Common myeloid progenitor, CD34-positive (primary cell): ENCODE data around the gene PPP1R3D.

Experiments used
- CTCF ChIA-PET: fragments of 350-600 bp; sonication (Branson Sonifier 250); formaldehyde crosslinking; loops from one replicate; lab custom pipeline; 2021; ENCODE audit warnings: antibody characterized with exemption; lab: Charles Lee
- POLR2A ChIA-PET: fragments of 350-600 bp; sonication (Branson Sonifier 250); formaldehyde crosslinking; loops from one replicate; lab custom pipeline; 2021; ENCODE audit warnings: antibody characterized with exemption; lab: Charles Lee
- DNase-seq, 3 donors: peaks; one replicate each; pipeline versions ENCODE4 v3.0.0 to v3.0.0-alpha.2; 2013
- H3K27ac ChIP-seq, 2 experiments: 1 replicate in 1 of 2; 2 replicates in 1 of 2; pipeline ENCODE4 v1.7.0; 2013; ENCODE audit warnings: inconsistent platforms in 2 of 2, low read length in 2 of 2, mild to moderate bottlenecking in 2 of 2, low read depth in 1 of 2, moderate library complexity in 1 of 2; ENCODE audit not compliant: severe bottlenecking in 2 of 2, insufficient read depth in 1 of 2, poor library complexity in 1 of 2
- H3K27me3 ChIP-seq, 5 experiments: replicated peaks in 2 of 5; 1 replicate in 3 of 5; 2 replicates in 2 of 5; pipeline versions ENCODE4 v1.6.1 to v1.7.0; 2013; ENCODE audit warnings: low read length in 4 of 5, mild to moderate bottlenecking in 2 of 5, moderate library complexity in 2 of 5, inconsistent platforms in 1 of 5; ENCODE audit not compliant: insufficient read depth in 5 of 5, control insufficient read depth in 4 of 5
- H3K36me3 ChIP-seq, 4 experiments: 1 replicate in 2 of 4; 2 replicates in 2 of 4; pipeline versions ENCODE4 v1.6.1 to v1.7.0; 2013; ENCODE audit warnings: low read length in 3 of 4, control low read depth in 1 of 4, mild to moderate bottlenecking in 1 of 4; ENCODE audit not compliant: control insufficient read depth in 4 of 4, insufficient read depth in 4 of 4
- H3K4me1 ChIP-seq, 4 experiments: 1 replicate in 3 of 4; 2 replicates in 1 of 4; pipeline versions ENCODE4 v1.6.1 to v1.7.1; 2013; ENCODE audit warnings: low read length in 3 of 4, mild to moderate bottlenecking in 3 of 4, control low read depth in 1 of 4, inconsistent platforms in 1 of 4, moderate library complexity in 1 of 4; ENCODE audit not compliant: control insufficient read depth in 4 of 4, insufficient read depth in 4 of 4; ENCODE audit errors: control extremely low read depth in 1 of 4
- H3K4me3 ChIP-seq, 7 experiments: 1 replicate in 4 of 7; 2 replicates in 3 of 7; pipeline versions ENCODE4 v1.5.1 to v1.7.0; 2013; ENCODE audit warnings: mild to moderate bottlenecking in 7 of 7, low read length in 6 of 7, moderate library complexity in 6 of 7, inconsistent platforms in 2 of 7, low read depth in 2 of 7, control low read depth in 1 of 7; ENCODE audit not compliant: insufficient read depth in 4 of 7, control insufficient read depth in 1 of 7; ENCODE audit errors: extremely low read depth in 1 of 7
- H3K9me3 ChIP-seq, 5 experiments: 1 replicate in 4 of 5; 2 replicates in 1 of 5; pipeline versions ENCODE4 v1.6.1 to v1.7.1; 2013; ENCODE audit warnings: low read length in 4 of 5, mild to moderate bottlenecking in 2 of 5, inconsistent platforms in 1 of 5, low read depth in 1 of 5, moderate library complexity in 1 of 5; ENCODE audit not compliant: control insufficient read depth in 4 of 5, insufficient read depth in 2 of 5; ENCODE audit errors: control extremely low read depth in 1 of 5
- WGBS: methylation state at CpG from one replicate; pipeline ENCODE4 v1.1.5; 2013; ENCODE audit not compliant: insufficient coverage; 5-methylcytosine and 5-hydroxymethylcytosine counted together

PPP1R3D gene

DNA sequence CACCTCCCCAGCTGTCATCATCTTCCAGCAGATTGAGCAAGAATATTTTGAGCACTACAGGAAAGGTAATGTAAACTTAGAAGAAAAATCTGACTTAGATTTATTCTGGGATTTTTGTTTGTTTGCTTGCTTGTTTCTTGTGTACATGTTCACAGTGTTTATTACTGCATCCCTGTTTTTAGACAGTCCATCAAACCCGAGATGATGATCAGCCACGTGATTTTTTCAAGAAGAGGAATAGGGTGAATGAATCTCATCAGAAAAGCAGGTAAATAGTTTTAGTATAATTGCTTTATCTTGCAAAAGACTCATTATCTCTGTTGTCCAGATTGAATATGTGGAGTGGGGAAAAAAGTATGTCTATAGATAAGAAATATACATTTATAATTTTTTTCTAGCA, 2.1 kb upstream of the PPP1R3D start:
- CTCF ChIA-PET: no interaction called here
- Histone ChIP-seq H3K4me1 (peaks cover 8 to 44% (median 32%) of the 10 kb centered on the region in 4 experiments), H3K9me3 (no peaks in the 10 kb centered on the region), H3K27ac (no peak overlapping the region), H3K27me3 (no peaks in the 10 kb centered on the region), H3K4me3 (no peak overlapping the region), H3K36me3 (peaks cover 2 to 22% (median 15%) of the 10 kb centered on the region in 4 experiments)
- WGBS: no CpG with 5 or more reads among the region's 2 CpGs
- DNase-seq: no peak
- POLR2A ChIA-PET: no interaction called here

DNA sequence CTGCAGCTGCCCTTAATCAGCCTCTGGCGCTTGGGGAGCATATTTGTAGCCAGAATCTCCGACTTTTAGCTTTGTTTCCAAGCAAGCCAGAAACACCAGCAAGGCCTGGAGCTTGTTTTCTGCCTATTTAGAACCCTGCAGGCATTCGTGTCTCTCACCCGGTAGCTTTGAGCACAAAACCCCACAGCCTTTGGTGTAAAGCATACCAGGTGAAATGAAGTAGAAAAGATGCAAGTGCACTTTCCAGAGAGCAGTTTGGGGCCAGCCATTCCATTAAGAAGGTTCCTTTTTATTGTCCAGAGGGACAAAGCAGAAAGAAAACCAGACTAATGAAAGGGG, 820 bp upstream of the PPP1R3D start:
- CTCF ChIA-PET: interaction anchor here (1.0 to 3.7 kb wide), 5 partner anchors 9 to 116 kb away, joined by 3 to 20 read pairs (median 6); no protein-coding TSS in a partner anchor
- Histone ChIP-seq H3K4me3 (peak overlapping the region; percentile 75 to 95 (median 85)), H3K27me3 (no peaks in the 10 kb centered on the region), H3K4me1 (peaks cover 8 to 44% (median 34%) of the 10 kb centered on the region in 4 experiments), H3K9me3 (no peaks in the 10 kb centered on the region), H3K36me3 (peaks cover 0 to 22% (median 13%) of the 10 kb centered on the region in 4 experiments), H3K27ac (peak overlapping the region; percentile 66 to 84)
- 0% methylated on average over 4 of the region's 4 CpGs for WGBS
- no peak for DNase-seq
- POLR2A ChIA-PET: interaction anchor here (0.5 to 1.3 kb wide), 4 partner anchors 105 to 196 kb away, joined by 3 to 4 read pairs (median 3); no protein-coding TSS in a partner anchor

DNA sequence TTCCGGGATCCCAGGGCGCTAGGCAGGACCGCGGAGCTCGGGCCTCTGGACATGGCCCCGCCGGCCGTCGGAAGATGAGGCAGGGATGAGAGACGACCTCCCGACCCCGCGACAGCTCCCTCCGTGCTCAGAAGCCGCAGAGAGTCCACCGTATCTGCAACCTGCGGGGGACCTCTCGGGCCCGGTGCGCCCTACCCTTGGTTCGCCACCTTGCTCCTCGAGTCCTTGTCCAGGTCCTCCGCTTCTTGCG, 301 bp downstream of the PPP1R3D start:
- H3K4me1 ChIP-seq: peaks cover 8 to 43% (median 34%) of the 10 kb centered on the region in 4 experiments
- CTCF ChIA-PET: interaction anchor here (0.6 to 3.7 kb wide), 6 partner anchors 10 to 507 kb away, joined by 3 to 20 read pairs (median 6); no protein-coding TSS in a partner anchor
- no peak for DNase-seq
- WGBS: 0% methylated on average over 19 of the region's 24 CpGs
- no peaks in the 10 kb centered on the region for H3K9me3 ChIP-seq
- peak overlapping the region; percentile 15 to 84 for H3K27ac ChIP-seq
- H3K4me3 ChIP-seq: peak overlapping the region; percentile 75 to 95 (median 85)
- H3K27me3 ChIP-seq: no peaks in the 10 kb centered on the region
- peaks cover 0 to 19% (median 11%) of the 10 kb centered on the region in 4 experiments for H3K36me3 ChIP-seq
- POLR2A ChIA-PET: interaction anchor here (0.9 to 1.3 kb wide), 3 partner anchors 9 to 273 kb away, joined by 3 read pairs; no protein-coding TSS in a partner anchor

DNA sequence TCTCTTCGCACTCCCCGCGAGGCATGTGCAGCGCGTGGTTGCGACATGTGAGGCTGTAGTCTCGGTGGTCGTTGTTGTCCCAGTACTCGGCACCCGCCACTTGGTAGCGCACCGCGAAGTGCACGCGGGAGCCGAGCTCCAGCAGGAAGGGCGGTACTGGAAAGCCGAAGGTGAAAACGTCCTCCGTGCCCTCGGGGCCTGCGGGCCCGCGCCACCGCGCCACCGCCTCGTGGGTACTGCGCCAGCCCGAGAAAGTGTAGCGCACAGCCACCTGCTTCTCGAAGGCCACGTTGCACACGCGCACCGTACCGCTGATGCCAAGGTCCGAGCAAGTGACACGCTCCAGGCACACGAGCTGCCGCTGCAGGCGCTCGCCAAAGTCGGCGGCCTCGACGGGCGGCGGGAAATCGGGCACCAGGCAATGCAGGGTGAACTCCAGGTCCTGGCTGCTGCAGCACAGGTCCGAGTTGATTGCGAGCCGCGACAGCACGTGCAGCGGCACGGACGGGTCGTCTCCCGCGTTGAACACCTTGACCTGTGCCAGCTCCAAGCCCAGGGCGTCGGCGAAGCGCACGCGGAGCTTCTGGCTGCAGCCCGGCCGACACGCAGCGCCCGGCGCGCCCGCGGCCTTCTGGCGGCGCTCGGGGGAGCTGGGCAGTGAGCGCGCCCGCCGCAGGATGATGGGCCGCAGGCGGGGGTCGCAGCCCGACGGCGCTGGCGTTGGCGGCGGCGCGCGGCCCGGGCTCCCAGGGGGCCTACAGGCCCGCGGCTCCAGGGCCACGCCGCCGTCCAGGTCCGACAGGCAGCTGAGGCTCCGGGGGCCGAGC, 840 bp downstream of the PPP1R3D start:
- 46% methylated on average over 101 of the region's 104 CpGs for WGBS
- H3K9me3 ChIP-seq: no peaks in the 10 kb centered on the region
- ChIA-PET CTCF (interaction anchor here (0.6 to 3.7 kb wide), 6 partner anchors 10 to 508 kb away, joined by 3 to 20 read pairs (median 4); no protein-coding TSS in a partner anchor), POLR2A (interaction anchor here (1.3 kb wide), 1 partner anchor 9 kb away, joined by 3 read pairs; no protein-coding TSS in a partner anchor)
- H3K27me3 ChIP-seq: no peaks in the 10 kb centered on the region
- H3K36me3 ChIP-seq: peaks cover 0 to 14% (median 6%) of the 10 kb centered on the region in 4 experiments
- H3K4me3 ChIP-seq: peak overlapping the region; percentile 75 to 95 (median 85)
- peaks cover 8 to 44% (median 34%) of the 10 kb centered on the region in 4 experiments for H3K4me1 ChIP-seq
- peak overlapping the region in 1 of 2 experiments; percentile 84 for H3K27ac ChIP-seq
- DNase-seq: peak in 2 of 3 donors; percentile 19 to 26

DNA sequence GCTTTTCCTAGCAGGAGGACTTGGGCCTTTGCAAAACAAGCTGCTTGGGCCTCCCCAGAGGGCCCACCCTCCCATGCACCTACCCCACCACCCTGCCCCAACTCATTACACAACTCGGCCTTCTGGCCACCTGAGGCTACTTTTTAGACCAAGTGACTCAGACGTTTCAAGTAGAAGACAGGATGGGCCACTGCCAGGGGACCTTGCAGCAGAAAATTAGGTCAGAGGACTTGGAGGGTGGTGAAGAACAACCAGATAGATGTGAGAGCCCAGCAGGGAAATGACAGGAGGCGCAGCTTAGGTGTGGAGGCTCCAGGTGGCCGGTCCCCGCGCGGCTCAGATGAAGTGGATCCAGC, 1.4 kb downstream of the PPP1R3D start:
- DNase-seq: no peak
- WGBS: 95% methylated on average over 6 of the region's 7 CpGs
- ChIA-PET POLR2A (no interaction called here), CTCF (interaction anchor here (1.0 to 3.7 kb wide), 3 partner anchors 11 to 89 kb away, joined by 3 to 20 read pairs (median 4); no protein-coding TSS in a partner anchor)
- peak overlapping the region in 3 of 7 experiments; percentile 41 to 95 (median 75) for H3K4me3 ChIP-seq
- H3K27me3 ChIP-seq: no peaks in the 10 kb centered on the region
- no peak overlapping the region for H3K27ac ChIP-seq
- peaks cover 8 to 46% (median 37%) of the 10 kb centered on the region in 4 experiments for H3K4me1 ChIP-seq
- no peaks in the 10 kb centered on the region for H3K9me3 ChIP-seq
- peaks cover 0 to 9% (median 1%) of the 10 kb centered on the region in 4 experiments for H3K36me3 ChIP-seq

DNA sequence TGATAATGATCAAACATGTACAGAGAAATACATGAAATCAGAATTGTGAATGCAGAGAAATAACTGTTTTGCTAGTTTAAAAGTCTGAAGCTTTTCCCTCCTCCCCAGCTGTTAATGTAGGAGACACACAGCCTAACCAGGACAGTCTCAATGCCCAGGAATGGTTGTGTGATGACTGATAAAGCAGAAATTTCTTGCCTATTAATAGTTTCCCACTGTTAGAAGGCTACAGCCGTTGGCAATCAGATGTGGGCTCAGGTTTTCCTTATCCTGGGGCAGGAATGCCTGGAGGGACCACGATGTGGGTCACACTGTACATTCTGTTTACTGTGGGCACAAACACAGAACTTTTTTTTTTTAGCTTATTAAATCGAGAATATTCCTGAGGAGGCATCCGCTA, 1.9 kb downstream of the PPP1R3D start:
- H3K4me1 ChIP-seq: peaks cover 8 to 46% (median 40%) of the 10 kb centered on the region in 4 experiments
- no peaks in the 10 kb centered on the region for H3K27me3 ChIP-seq
- no peak for DNase-seq
- CTCF ChIA-PET: interaction anchor here (0.6 to 3.7 kb wide), 4 partner anchors 11 to 88 kb away, joined by 3 to 20 read pairs (median 4); no protein-coding TSS in a partner anchor
- POLR2A ChIA-PET: no interaction called here
- no peak overlapping the region for H3K27ac ChIP-seq
- peak overlapping the region in 2 of 7 experiments; percentile 41 to 95 for H3K4me3 ChIP-seq
- H3K36me3 ChIP-seq: peaks cover 0 to 6% (median 0%) of the 10 kb centered on the region in 4 experiments
- 80% methylated on average over 3 of the region's 4 CpGs for WGBS
- no peaks in the 10 kb centered on the region for H3K9me3 ChIP-seq
